ENCODE results near the gene SYTL2.

The SYTL2 gene

DNA sequence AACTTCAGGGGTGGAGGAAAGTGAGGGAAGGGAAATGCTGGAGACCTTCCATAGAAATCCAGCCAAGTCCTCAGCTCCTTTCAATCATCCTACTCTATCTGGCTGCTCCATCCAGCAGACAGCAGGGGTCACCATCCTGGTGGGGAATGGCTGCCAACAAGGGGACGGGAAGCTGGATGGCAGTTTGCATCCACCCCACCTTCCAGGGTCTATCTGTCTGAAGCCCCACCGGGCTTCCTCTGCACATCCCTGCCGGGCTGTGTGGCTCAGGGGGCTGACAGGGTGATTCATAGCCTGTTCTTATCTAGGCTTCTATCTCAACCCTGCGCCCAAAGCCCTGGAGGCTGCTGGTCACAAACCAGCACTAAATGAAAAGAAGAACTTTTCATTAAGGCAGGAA lies 1.1 kb downstream of the SYTL2 start:
- Histone ChIP-seq H3K27me3 (ENCODE audit: control insufficient read depth, insufficient read depth, low read length) (peaks cover 40% of the 10 kb centered on the region), H3K36me3 (ENCODE audit: control insufficient read depth, insufficient read depth, low read length) (no peaks in the 10 kb centered on the region), H3K4me1 (ENCODE audit: control insufficient read depth, insufficient read depth, low read length) (peaks cover 12% of the 10 kb centered on the region), H3K9ac (ENCODE audit: low read depth, low read length) (no peak overlapping the region), H3K27ac (ENCODE audit: low read depth, low read length) (no peak overlapping the region), H3K9me3 (ENCODE audit: control insufficient read depth, insufficient read depth, low read length) (no peaks in the 10 kb centered on the region), H3K4me3 (ENCODE audit: low read depth, low read length) (peak overlapping the region; percentile 86)

DNA sequence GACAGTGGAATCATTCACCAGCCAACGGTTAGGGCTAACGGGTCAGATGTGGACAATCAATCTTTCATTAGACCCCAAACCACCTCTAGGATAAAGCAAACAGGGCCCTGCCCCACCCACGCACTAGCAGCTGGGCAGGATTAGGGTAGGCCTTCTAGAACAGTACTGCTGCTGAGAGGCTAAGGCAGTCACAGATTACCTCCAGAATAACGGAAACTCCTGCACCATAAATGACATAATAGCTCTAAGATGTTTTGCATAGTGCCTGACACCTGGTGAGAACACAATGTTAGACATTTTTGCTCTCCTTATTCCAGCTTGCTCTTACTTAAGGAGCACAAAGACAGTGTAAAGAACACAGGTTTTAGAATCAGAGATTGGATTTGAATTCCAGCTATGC lies 1.8 kb downstream of the SYTL2 start:
- Histone ChIP-seq H3K4me3 (ENCODE audit: low read depth, low read length) (no peak overlapping the region), H3K27me3 (ENCODE audit: control insufficient read depth, insufficient read depth, low read length) (peaks cover 40% of the 10 kb centered on the region), H3K36me3 (ENCODE audit: control insufficient read depth, insufficient read depth, low read length) (no peaks in the 10 kb centered on the region), H3K9ac (ENCODE audit: low read depth, low read length) (no peak overlapping the region), H3K4me1 (ENCODE audit: control insufficient read depth, insufficient read depth, low read length) (peaks cover 12% of the 10 kb centered on the region), H3K9me3 (ENCODE audit: control insufficient read depth, insufficient read depth, low read length) (no peaks in the 10 kb centered on the region), H3K27ac (ENCODE audit: low read depth, low read length) (no peak overlapping the region)

DNA sequence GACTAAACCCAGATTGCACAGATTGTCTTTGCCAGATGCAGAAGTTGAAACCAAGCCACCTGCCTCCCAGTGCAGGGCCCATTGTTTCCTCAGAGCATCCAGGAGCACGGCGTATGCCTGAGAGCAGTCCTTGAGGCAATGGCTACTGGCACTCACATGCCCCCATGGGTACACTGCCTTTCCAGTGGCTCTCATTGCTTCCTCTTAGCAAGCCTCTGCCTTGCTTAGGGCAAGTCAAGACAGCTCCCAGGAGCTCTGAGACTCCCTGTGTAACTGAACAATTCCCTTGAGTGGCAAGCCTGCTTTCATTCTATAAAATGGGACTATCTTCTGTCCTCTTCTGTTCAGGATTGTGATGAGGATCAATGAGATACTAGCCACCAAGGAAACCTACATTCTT lies 4.1 kb downstream of the SYTL2 start:
- Histone ChIP-seq H3K4me3 (ENCODE audit: low read depth, low read length) (no peak overlapping the region), H3K36me3 (ENCODE audit: control insufficient read depth, insufficient read depth, low read length) (no peaks in the 10 kb centered on the region), H3K4me1 (ENCODE audit: control insufficient read depth, insufficient read depth, low read length) (peaks cover 12% of the 10 kb centered on the region), H3K9ac (ENCODE audit: low read depth, low read length) (no peak overlapping the region), H3K27me3 (ENCODE audit: control insufficient read depth, insufficient read depth, low read length) (peaks cover 29% of the 10 kb centered on the region), H3K9me3 (ENCODE audit: control insufficient read depth, insufficient read depth, low read length) (no peaks in the 10 kb centered on the region), H3K27ac (ENCODE audit: low read depth, low read length) (no peak overlapping the region)

DNA sequence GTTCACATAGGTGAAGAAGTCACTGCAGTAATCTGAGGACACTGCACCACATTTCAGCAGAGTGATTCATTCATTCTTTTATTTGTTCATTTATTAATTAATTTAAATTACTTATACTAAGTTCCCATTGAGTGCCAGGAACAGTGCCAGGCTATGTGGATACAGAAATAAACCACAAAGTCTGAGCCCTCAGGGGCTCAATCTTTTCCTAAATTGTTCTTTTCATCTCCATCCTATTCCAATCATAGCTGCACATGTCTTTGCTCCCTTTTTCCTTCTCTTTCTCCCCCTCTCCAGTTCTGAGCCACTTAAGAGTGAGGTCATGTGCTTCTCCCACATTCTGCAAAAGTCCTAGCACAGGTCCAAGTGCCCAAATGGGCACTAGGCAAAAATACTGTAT lies 4.9 kb downstream of the SYTL2 start:
- Histone ChIP-seq H3K36me3 (ENCODE audit: control insufficient read depth, insufficient read depth, low read length) (no peaks in the 10 kb centered on the region), H3K9me3 (ENCODE audit: control insufficient read depth, insufficient read depth, low read length) (no peaks in the 10 kb centered on the region), H3K27me3 (ENCODE audit: control insufficient read depth, insufficient read depth, low read length) (peaks cover 22% of the 10 kb centered on the region), H3K9ac (ENCODE audit: low read depth, low read length) (no peak overlapping the region), H3K4me1 (ENCODE audit: control insufficient read depth, insufficient read depth, low read length) (peaks cover 12% of the 10 kb centered on the region), H3K4me3 (ENCODE audit: low read depth, low read length) (no peak overlapping the region), H3K27ac (ENCODE audit: low read depth, low read length) (no peak overlapping the region)

DNA sequence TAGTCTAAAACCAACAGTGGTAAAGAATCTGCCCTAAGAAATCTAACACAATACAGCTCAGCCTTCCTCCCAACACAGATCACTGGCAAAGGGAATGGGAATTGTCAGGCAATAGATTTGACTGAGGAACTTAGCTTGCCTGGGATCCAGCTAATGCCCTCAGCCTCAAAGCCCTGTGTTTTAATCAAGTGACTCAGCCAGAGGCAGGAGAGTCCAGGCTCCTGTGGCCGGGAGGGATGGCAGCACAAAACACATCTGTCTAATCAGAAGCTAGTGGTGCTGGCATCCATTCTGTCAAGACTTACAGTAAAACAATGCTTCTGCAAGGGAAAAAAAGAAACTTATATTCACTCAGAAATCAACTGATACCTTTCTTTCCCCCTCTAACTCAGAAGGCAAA lies 5.6 kb downstream of the SYTL2 start:
- Histone ChIP-seq H3K36me3 (ENCODE audit: control insufficient read depth, insufficient read depth, low read length) (no peaks in the 10 kb centered on the region), H3K27me3 (ENCODE audit: control insufficient read depth, insufficient read depth, low read length) (peaks cover 17% of the 10 kb centered on the region), H3K9me3 (ENCODE audit: control insufficient read depth, insufficient read depth, low read length) (no peaks in the 10 kb centered on the region), H3K27ac (ENCODE audit: low read depth, low read length) (no peak overlapping the region), H3K4me3 (ENCODE audit: low read depth, low read length) (no peak overlapping the region), H3K4me1 (ENCODE audit: control insufficient read depth, insufficient read depth, low read length) (peaks cover 9% of the 10 kb centered on the region), H3K9ac (ENCODE audit: low read depth, low read length) (no peak overlapping the region)

DNA sequence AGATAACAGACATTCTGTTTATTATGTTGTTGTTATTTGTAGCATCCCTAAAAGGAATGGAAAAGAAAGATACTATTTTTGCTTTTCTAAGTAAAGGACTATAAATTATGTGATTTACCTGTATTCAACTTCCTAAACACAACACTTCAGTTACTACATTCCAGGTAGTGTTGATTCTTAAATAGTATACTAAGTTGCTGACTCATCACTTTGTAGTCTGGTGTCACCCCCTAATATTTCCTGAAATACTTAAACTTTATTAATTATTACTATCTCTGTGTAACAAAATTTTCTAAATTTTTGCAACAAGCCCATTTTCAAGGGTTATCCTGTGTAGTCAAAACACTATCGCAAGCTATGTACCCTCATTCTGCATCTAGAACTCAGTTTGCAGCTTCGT lies 7.0 kb downstream of the SYTL2 start:
- no peak overlapping the region for H3K9ac ChIP-seq (ENCODE audit: low read depth, low read length)

DNA sequence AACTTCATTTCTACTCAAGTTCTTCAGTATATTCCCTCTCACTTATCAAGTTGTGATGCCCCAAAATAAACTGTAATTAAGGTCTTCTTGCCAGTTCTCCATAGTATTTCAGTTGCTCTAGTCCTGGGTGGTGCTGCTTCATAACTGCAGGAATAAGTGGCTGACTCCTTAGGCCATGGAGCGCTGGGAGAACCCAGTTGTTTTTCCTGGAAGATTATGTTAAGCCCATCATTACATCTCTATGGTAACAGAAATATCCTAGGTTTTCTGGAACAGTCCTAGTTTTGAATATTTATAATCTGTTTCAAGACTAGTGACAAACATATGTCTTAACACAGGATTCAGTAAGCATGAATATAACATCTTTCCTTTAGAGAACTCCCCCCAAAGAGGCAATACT lies 7.6 kb downstream of the SYTL2 start:
- no peaks in the 10 kb centered on the region for H3K36me3 ChIP-seq (ENCODE audit: control insufficient read depth, insufficient read depth, low read length)
- no peak overlapping the region for H3K27ac ChIP-seq (ENCODE audit: low read depth, low read length)
- H3K27me3 ChIP-seq (ENCODE audit: control insufficient read depth, insufficient read depth, low read length) = no peaks in the 10 kb centered on the region; the same call in 1 of the 2 replicates
- H3K4me1 ChIP-seq (ENCODE audit: control insufficient read depth, insufficient read depth, low read length) = no peaks in the 10 kb centered on the region
- H3K9ac ChIP-seq (ENCODE audit: low read depth, low read length) = no peak overlapping the region
- no peak overlapping the region for H3K4me3 ChIP-seq (ENCODE audit: low read depth, low read length)
- H3K9me3 ChIP-seq (ENCODE audit: control insufficient read depth, insufficient read depth, low read length) = no peaks in the 10 kb centered on the region

More for the DNA sequence above, 7.0 kb downstream of the SYTL2 start:
- H3K36me3 ChIP-seq (ENCODE audit: control insufficient read depth, insufficient read depth, low read length) = no peaks in the 10 kb centered on the region
- H3K4me1 ChIP-seq (ENCODE audit: control insufficient read depth, insufficient read depth, low read length) = no peaks in the 10 kb centered on the region
- H3K27ac ChIP-seq (ENCODE audit: low read depth, low read length) = no peak overlapping the region
- H3K27me3 ChIP-seq (ENCODE audit: control insufficient read depth, insufficient read depth, low read length) = peaks cover 2% of the 10 kb centered on the region; the same call in 1 of the 2 replicates
- H3K4me3 ChIP-seq (ENCODE audit: low read depth, low read length) = no peak overlapping the region
- no peaks in the 10 kb centered on the region for H3K9me3 ChIP-seq (ENCODE audit: control insufficient read depth, insufficient read depth, low read length)

DNA sequence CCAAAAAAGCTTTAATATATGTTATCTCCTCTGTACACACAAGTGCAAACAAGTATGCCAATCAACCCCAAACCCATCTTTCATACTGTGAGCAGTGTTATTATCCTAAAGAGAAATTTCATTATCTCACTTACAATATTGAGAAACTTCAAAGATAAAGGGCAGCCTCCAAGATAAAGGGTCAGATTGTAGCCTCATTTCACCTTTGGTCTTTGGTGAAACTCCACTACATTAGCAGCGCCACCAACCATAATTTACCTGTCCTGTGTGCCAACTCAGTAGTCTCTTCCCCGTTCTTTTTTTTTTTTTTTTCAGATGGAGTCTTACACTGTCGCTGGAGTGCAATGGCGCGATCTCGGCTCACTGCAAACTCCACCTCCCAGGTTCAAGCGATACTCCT lies 9.4 kb downstream of the SYTL2 start:
- no peaks in the 10 kb centered on the region for H3K36me3 ChIP-seq (ENCODE audit: control insufficient read depth, insufficient read depth, low read length)
- no peak overlapping the region for H3K27ac ChIP-seq (ENCODE audit: low read depth, low read length)
- H3K9ac ChIP-seq (ENCODE audit: low read depth, low read length) = no peak overlapping the region
- H3K4me1 ChIP-seq (ENCODE audit: control insufficient read depth, insufficient read depth, low read length) = no peaks in the 10 kb centered on the region
- H3K27me3 ChIP-seq (ENCODE audit: control insufficient read depth, insufficient read depth, low read length) = no peaks in the 10 kb centered on the region
- H3K4me3 ChIP-seq (ENCODE audit: low read depth, low read length) = no peak overlapping the region
- no peaks in the 10 kb centered on the region for H3K9me3 ChIP-seq (ENCODE audit: control insufficient read depth, insufficient read depth, low read length)

DNA sequence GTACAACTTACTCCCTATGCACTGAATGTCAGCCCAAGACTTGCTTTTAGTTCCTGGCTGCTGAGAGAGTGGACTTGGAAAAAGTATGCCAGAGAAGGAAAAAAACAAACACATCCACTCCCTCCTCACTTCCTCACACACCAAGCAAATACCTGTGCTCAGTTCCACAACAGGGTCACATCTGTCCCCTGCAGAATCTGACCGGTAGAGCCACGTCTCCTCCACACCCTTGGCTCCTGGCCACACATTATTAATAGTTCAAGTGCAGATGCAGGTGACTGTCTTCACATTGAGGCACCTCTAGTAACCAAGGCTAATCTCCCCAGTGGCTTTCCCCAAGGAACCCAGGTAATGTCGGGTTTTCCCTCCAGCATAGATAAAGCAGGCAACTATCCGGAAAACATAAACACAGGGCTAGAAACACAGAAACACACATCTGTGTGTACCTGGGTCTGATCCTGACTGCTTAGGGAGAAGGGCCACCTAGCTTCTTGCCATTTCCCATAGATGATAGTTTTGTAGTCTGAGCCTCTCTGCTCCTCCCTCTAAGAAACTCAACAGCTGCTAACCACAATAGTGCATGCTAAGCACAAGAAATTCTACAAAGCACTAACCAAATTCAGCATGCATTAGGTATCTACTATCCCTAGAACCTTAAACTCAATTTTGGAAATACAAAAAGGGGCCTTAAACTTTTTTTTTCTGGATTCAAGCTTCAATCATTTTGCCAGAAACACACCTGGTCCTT lies 10.2 kb downstream of the SYTL2 start:
- H3K27me3 ChIP-seq (ENCODE audit: control insufficient read depth, insufficient read depth, low read length) = no peaks in the 10 kb centered on the region
- no peak overlapping the region for H3K4me3 ChIP-seq (ENCODE audit: low read depth, low read length)
- H3K36me3 ChIP-seq (ENCODE audit: control insufficient read depth, insufficient read depth, low read length) = no peaks in the 10 kb centered on the region
- no peak overlapping the region for H3K9ac ChIP-seq (ENCODE audit: low read depth, low read length)
- no peaks in the 10 kb centered on the region for H3K9me3 ChIP-seq (ENCODE audit: control insufficient read depth, insufficient read depth, low read length)
- H3K4me1 ChIP-seq (ENCODE audit: control insufficient read depth, insufficient read depth, low read length) = no peaks in the 10 kb centered on the region
- H3K27ac ChIP-seq (ENCODE audit: low read depth, low read length) = no peak overlapping the region

DNA sequence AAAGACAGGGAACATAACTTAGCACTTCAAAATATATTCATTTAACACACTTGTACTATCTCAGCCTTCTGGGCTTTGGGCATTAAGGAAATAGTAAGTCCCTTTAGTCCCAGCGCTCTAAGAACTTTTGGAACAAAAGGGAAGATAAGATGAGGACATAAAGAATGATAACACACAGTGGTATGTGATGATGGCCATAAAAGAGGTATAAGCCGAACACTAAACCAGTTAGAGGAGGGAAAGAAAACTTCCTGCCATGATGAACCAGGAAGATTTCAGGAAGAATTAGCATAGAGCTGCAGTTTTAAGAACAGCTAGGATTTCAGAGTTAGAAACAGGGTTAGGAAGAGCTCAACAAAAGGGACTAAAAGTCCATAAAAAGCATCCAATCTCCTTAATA lies 11.8 kb downstream of the SYTL2 start:
- Histone ChIP-seq H3K4me3 (ENCODE audit: low read depth, low read length) (no peak overlapping the region), H3K9me3 (ENCODE audit: control insufficient read depth, insufficient read depth, low read length) (no peaks in the 10 kb centered on the region), H3K27ac (ENCODE audit: low read depth, low read length) (no peak overlapping the region), H3K9ac (ENCODE audit: low read depth, low read length) (no peak overlapping the region), H3K4me1 (ENCODE audit: control insufficient read depth, insufficient read depth, low read length) (no peaks in the 10 kb centered on the region), H3K36me3 (ENCODE audit: control insufficient read depth, insufficient read depth, low read length) (no peaks in the 10 kb centered on the region), H3K27me3 (ENCODE audit: control insufficient read depth, insufficient read depth, low read length) (no peaks in the 10 kb centered on the region)

DNA sequence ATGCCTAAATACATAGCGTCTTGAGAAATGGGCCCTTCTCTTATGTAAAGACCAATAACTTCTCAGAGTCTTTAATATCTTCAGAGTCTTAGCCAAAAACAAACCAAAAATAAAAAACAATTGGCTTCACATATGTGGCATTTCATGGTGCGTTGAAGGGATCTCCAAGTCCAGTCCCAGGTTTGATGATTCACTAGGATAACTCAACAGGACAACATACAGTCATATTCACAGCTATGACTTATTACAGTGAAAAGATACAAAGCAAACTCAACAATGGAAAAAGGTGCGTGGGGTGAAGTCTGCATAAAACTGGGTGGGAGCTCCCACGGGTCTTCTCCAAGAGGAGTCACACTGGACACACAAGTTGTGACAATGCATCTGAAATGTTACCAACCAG lies 12.6 kb downstream of the SYTL2 start:
- H3K27ac ChIP-seq (ENCODE audit: low read depth, low read length) = no peak overlapping the region

More for the DNA sequence above, 12.6 kb downstream of the SYTL2 start:
- Histone ChIP-seq H3K9me3 (ENCODE audit: control insufficient read depth, insufficient read depth, low read length) (no peaks in the 10 kb centered on the region), H3K4me1 (ENCODE audit: control insufficient read depth, insufficient read depth, low read length) (no peaks in the 10 kb centered on the region), H3K9ac (ENCODE audit: low read depth, low read length) (no peak overlapping the region), H3K4me3 (ENCODE audit: low read depth, low read length) (no peak overlapping the region), H3K27me3 (ENCODE audit: control insufficient read depth, insufficient read depth, low read length) (no peaks in the 10 kb centered on the region), H3K36me3 (ENCODE audit: control insufficient read depth, insufficient read depth, low read length) (no peaks in the 10 kb centered on the region)
